ENCODE results near the gene PADI6.

GRCh38 chr1:17363351-17363750 is 8.6 kb upstream of the PADI6 start:
- no peak for TF ChIP-seq EZH2 (IDR thresholded peaks at IDR 0.05; ENCODE audit: borderline replicate concordance)
- no peak for TF ChIP-seq CTCF (IDR thresholded peaks at IDR 0.05; ENCODE audit: poor library complexity)

All from hepatocyte (in vitro differentiated cells).